HK-2 (cell line): ENCODE measurements around the gene CRX.
A peak's percentile ranks its signal among the peaks of the same experiment; 100 is the strongest.
"Not testable (repeated sequence)": the region's sequence is repeated elsewhere in the genome, so short reads cannot be mapped to it uniquely, and the experiment has no call there.

Experiments used
- DNase-seq: peaks from one replicate; pipeline ENCODE4 v3.0.0-alpha.2; 2018; ENCODE audit not compliant: unreplicated experiment

Gene CRX

GRCh38 chr19:47803671-47804070, 18.1 kb upstream of the CRX start:
- not testable (repeated sequence) for DNase-seq

GRCh38 chr19:47804451-47804850, 17.3 kb upstream of the CRX start, which contains the start of gene TPRX1:
Gene TPRX1, minus strand, starts transcription at chr19:47804551. Its CDS starts 12 bp downstream, at chr19:47804539.
- not testable (repeated sequence) for DNase-seq

DNA sequence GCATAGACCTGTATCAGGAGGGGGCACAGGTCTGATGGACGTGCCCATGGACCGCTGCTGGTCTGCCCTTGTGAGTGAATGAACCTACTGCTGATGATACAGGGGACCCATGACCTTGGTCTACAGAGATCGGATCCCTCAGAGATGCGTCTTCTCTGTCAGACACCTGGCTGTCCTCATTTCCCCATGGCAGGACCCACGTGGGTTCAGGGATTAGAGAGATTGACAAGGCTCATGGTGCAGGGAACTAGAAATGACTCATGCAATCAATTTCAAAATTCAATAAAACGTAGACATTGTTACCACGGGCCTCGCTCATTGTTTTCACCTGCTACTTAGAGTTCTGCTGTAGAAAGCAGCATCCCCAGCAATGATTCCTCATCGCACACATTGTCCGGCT, 16.4 kb upstream of the CRX start:
- no peak for DNase-seq

- no peak for DNase-seq
These were observed 15.3 kb upstream of the CRX start for GRCh38 chr19:47806435-47806834.

DNA sequence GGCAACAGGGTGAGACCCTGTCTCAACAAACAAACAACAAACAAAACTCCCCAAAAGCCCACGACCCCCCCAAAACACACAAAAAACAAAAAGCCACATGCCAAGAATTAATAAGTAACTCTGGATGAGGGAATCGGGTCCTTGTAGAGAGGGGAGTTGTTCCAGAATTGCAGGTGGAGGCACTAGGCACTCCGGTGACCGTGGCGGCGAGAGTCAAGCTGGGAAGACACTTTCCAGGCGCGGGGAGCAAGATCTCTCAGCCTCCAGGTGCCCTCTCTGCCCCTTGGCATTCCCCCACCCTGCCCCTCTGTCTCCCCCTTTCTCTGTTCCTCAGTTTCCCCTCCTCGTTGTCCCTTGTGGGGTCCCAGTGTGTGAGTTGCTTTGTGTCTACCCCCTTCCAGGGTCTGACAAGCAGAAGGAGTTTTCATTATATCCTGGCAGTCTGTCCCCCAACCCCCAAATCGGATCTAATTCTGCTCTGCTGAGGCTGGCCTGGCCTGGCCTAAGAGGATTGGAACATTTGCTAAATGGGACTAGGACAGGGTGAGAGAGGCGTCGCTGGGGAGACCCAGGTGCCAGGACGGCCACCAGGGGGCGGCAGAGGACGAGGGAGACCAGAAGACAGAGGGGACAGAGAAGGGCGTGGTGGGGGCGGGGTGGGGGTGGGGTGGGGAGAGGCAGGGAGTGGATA, 8.3 kb upstream of the CRX start:
- peak; percentile 80 for DNase-seq

DNA sequence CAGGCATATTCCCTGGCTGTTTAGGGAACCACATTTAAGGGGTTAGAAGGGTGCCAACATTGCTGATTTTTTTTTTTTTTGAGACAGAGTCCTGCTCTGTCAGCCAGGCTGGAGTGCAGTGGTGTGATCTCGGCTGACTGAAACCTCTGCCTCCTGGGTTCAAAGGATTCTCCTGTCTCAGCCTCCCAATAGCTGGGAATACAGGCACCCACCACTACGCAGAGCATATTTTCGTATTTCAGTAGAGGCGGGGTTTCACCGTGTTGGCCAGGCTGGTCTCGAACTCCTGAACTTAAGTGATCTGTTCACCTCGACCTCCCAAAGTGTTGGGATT, 7.8 kb upstream of the CRX start:
- no peak for DNase-seq

DNA sequence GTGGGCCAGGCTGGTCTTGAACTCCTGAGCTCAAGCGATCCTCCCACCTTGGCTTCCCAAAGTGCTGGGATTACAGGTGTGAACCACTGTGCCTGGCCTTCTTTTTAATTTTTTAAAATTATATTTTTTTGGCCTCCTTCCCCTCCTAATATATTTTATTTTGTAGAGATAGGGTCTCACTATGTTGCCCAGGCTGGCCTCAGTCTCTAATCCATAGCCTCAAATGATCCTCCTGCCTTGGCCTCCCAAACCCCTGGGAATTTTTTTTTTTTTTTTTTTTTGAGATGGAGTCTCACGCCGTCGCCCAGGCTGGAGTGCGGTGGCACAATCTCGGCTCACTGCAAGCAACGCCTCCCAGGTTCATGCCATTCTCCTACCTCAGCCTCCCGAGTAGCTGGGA, 5.5 kb upstream of the CRX start:
- DNase-seq, result not testable (repeated sequence)

DNA sequence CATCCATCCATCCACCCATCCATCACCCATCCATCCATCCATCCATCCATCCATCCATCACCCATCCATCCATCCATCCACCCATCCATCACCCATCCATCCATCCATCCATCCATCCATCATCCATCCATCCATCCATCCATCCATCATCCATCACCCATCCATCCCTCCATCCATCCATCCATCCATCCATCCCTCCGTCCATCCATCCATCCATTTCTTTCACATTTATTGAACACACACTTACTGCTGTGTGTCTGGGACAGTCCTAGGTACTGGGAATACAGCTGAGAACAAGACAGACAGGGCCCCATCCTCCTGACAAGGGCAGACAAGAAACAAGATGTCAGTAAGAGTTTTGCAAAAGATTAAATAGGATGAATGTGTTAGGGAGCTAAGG, 3.5 kb upstream of the CRX start:
- DNase-seq, result not testable (repeated sequence)

GRCh38 chr19:47819858-47820257, 1.9 kb upstream of the CRX start:
- DNase-seq, result no peak

DNA sequence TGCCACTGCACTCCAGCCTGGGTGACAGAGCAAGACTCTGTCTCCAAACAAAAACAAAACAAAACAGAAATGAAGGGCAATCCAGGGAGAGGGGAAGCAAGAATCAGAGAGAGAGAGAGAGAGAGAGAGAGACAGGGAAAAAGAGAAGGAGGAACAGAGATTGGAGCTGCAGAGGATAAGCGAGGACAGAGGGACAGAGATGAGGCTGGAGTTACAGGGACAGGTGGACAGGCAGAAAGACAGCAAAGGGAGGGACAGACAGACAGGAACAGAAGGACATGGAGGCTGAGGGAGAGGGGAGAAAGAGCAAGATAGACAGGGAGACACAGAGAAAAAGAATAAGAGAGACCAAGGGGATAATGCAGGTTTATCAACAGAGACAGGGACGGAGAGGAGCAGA, 1.3 kb upstream of the CRX start:
- no peak for DNase-seq

DNA sequence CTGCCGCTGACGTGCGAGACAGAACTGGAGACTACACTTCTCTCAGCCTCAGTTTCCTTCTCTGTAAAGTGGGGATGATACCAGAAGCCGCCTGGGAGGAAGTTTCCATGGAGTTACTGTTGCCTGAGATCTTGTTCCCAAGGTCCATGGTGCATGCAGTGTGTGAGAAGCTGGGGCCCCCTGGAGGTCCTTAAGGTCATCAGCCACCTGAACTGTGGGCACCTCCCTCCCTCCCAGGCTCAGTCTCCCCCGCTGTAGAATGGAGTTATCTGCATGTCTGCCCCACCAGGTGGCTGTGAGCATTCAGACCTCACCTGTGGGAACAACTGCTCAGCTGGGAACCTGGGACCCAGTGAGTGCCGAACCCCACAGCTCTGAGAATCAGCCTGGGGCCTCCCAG, 2.7 kb downstream of the CRX start:
- DNase-seq, result no peak

DNA sequence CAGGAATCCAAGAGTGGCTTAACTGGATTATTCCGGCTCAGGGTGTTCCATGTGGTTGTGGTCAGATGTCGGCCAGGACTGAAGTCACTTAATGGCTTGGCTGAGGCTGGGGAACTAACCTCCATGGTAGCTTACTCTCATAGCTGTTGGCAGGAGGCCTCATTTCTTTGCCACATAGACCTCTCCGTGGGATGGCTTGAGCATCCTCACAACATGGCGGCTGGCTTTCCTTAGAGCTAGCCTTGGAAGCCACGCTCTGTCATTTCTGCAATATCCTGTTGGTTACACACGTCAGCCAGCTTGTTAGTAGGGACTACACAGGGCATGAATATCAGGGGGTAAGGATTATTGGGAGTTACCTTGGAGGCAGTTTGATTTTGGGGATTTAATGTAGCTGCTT, 5.1 kb downstream of the CRX start:
- DNase-seq, result no peak

DNA sequence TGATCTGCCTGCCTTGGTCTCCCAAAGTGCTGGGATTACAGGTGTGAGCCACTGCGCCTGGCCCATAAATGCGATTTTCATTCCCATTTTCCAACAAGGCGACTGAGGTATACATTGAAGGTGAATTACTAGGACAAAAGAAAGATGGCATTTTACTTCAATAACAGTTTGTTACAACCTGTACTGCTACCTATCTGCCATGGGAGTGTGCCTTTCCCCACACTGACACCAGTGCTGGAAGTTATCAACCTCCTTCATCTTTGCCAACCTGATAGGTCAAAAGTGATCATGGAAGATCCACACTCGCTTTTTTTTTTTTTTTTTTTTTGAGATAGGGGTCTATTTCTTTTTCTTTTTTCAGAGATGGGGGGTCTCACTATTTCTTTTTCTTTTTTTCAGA, 11.0 kb downstream of the CRX start:
- DNase-seq, result no peak

GRCh38 chr19:47836038-47836437, 14.3 kb downstream of the CRX start:
- no peak for DNase-seq

- DNase-seq, result no peak
These were observed 17.7 kb downstream of the CRX start for GRCh38 chr19:47839411-47839810.

DNA sequence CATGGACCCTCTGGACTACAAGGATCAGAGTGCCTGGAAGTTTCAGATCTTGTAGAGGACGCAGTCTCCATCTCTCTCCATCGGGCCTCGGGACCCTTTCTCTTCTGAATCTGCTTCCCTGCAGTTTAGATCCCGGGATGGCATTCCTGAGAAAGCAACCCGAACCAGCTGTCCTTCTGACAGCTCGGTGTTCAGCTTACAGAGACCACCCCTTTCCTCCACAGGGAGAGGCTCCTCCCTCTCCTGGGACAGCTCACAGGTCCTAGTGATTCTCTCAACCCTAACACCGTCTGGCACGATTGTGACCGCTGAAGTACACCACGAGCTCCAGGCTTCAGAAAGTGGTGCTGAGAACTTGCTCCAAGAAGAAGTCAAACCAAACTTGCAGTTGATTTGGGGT, 18.2 kb downstream of the CRX start:
- no peak for DNase-seq

- DNase-seq, result no peak
These were observed 21.2 kb downstream of the CRX start for GRCh38 chr19:47842941-47843340.

DNA sequence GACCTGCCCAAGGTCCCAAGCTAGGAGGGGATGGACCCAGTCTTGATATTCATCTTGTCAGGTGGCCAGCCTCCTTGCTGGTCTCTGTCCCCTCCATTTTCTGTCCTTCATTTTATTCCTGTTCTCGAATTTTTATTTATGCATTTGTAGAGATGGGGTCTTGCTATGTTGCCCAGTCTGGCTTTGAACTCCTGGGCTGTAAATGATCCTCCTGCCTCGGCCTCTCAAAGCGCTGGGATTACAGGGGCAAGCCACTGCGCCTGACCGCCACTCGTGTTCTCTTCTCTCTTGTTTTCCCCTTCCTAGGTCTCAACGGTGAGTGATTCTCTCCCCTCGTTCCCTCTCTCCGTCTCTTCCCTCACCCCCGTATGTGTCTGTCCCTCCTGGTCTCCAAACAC, 26.7 kb downstream of the CRX start:
- no peak for DNase-seq

DNA sequence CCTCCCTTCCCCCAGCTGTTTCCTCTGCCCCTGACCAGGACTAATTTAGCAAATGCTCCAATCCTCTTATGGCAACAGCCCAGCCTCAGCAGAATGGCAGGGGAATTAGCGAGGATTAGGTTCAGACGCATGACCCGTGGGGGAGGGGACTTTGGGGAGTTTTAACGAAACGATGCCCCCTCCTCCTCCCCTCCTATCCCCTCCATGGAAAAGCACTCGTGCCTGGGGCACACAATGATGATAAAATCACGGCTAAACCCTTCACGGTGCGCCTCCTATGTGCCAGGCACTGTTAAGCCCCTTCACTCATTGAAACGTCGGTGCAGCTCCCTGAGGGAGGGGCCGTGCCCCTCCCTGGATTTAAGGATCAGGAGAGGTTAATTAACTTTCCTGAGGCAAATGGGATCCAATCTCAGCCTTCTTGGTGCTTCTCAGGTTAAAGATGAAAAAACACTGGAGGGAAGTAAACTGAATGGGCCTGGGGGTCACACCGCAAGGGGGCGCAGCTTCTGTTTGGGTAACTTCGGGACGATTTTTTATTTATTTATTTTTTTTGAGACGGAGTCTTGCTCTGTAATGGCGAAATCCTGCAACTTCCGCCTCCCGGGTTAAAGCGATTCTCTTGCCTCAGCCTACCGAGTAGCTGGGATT, 27.2 kb downstream of the CRX start:
- no peak for DNase-seq

DNA sequence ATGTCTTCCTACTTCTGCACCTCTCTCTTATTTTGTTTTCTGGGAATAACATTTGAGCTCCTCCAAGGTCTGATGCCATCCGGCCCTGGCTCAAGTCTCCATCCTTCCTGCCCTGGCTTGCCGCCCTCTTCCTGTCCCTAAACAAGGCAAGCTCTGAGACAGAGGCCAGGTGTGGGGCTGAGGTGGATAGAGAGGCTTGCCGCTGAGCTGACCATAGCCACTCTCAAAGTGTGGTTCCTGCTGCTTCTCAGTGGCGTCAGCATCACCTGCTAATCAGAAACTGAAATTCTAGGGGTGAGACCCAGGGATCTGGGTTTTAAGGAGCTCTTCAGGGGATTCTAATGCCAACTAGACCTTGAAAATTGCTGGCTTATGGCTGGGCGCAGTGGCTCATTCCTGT, 31.3 kb downstream of the CRX start:
- DNase-seq, result no peak

DNA sequence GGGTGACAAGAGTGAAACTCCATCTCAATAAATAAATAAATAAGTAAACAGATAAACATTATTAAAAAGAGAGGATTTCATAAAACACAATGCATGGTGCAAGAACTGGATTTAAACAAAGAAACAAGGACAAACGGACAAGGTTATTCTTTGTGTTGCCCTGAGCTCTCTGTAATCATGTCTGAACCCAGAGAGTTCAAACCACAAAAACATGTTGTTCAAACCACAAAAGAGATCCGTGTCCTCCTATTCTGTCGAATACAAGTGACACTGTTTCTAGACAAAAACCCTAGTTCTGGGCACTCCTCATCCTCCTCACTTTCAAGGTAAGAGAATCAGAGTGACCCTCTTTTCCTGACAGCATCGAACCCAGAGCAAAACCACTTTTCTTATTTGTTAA, 32.7 kb downstream of the CRX start:
- no peak for DNase-seq

- peak; percentile 18 for DNase-seq
These were observed 36.5 kb downstream of the CRX start for GRCh38 chr19:47858231-47858630.

GRCh38 chr19:47858646-47859285, 37.0 kb downstream of the CRX start, which contains the start of gene TPRX2:
Gene TPRX2, plus strand, starts transcription at chr19:47859235. Its CDS starts 12 bp downstream, at chr19:47859247.
- DNase-seq, result not testable (repeated sequence)
